HL-60 (cell line): Measurements from ENCODE around the gene MLN.

Source experiments
- DNase-seq, 2 experiments: peaks; one replicate each; pipeline ENCODE4 v3.0.0-alpha.2; 2010 to 2020; ENCODE audit warnings: low read depth in 1 of 2, low spot score in 1 of 2
- H3K27ac ChIP-seq: fragments of 250-450 bp; sonication (Bioruptor Pico); replicated peaks from 2 replicates; pipeline ENCODE4 v1.5.1; 2020; ENCODE audit warnings: mild to moderate bottlenecking, moderate library complexity
- H3K27me3 ChIP-seq: fragments of 250-450 bp; sonication (Bioruptor Pico); 2 replicates; pipeline ENCODE4 v1.5.1; 2021; ENCODE audit warnings: mild to moderate bottlenecking, moderate library complexity; ENCODE audit not compliant: insufficient read depth, poor library complexity, severe bottlenecking
- H3K4me3 ChIP-seq: replicated peaks from 2 replicates; pipeline ENCODE4 v1.5.1; 2011; ENCODE audit warnings: mild to moderate bottlenecking, control low read depth, low read length; ENCODE audit not compliant: insufficient read depth
- GABPA ChIP-seq: IDR thresholded peaks from 2 replicates; pipeline ENCODE4 v1.6.1; 2012; ENCODE audit warnings: low read depth
- POLR2AphosphoS5 ChIP-seq: IDR thresholded peaks from 2 replicates; pipeline ENCODE4 v1.6.1; 2012; ENCODE audit warnings: low read depth
- SPI1 ChIP-seq: IDR thresholded peaks from 2 replicates; pipeline ENCODE4 v1.6.1; 2012; ENCODE audit warnings: low read depth, mild to moderate bottlenecking, borderline replicate concordance
- TF ChIP-seq, protein P1 (sequence below): IDR thresholded peaks from 2 replicates; pipeline ENCODE4 v1.6.1; 2012; ENCODE audit warnings: low read depth; ENCODE audit not compliant: insufficient replicate concordance
- TF ChIP-seq, protein P2 (sequence below): IDR thresholded peaks from one replicate; pipeline ENCODE4 v1.5.1; 2011; ENCODE audit warnings: low read length, control low read depth, inconsistent platforms; ENCODE audit not compliant: insufficient read depth

The MLN gene

DNA sequence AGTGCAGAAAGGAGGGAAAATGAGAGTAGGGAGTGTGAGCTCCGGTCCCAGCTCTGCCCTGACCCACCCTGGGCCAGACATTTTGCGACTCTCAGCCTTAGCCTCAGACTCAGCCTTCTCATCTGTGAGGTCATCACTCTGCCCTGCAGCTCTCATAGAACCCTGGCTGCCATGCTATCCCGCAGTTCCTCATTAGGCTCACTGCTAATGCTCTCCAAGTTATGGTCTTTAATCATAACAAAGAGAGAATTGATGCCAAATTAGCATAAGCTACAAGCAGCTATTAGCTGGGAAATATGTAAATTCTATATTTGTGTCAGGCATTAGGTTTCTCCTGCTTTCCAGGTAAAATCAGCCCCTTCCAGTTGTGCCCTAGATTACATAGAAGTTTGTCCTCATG, 46.5 kb upstream of the MLN start:
- H3K4me3 ChIP-seq = no peak overlapping the region
- TF ChIP-seq, protein P1, sequence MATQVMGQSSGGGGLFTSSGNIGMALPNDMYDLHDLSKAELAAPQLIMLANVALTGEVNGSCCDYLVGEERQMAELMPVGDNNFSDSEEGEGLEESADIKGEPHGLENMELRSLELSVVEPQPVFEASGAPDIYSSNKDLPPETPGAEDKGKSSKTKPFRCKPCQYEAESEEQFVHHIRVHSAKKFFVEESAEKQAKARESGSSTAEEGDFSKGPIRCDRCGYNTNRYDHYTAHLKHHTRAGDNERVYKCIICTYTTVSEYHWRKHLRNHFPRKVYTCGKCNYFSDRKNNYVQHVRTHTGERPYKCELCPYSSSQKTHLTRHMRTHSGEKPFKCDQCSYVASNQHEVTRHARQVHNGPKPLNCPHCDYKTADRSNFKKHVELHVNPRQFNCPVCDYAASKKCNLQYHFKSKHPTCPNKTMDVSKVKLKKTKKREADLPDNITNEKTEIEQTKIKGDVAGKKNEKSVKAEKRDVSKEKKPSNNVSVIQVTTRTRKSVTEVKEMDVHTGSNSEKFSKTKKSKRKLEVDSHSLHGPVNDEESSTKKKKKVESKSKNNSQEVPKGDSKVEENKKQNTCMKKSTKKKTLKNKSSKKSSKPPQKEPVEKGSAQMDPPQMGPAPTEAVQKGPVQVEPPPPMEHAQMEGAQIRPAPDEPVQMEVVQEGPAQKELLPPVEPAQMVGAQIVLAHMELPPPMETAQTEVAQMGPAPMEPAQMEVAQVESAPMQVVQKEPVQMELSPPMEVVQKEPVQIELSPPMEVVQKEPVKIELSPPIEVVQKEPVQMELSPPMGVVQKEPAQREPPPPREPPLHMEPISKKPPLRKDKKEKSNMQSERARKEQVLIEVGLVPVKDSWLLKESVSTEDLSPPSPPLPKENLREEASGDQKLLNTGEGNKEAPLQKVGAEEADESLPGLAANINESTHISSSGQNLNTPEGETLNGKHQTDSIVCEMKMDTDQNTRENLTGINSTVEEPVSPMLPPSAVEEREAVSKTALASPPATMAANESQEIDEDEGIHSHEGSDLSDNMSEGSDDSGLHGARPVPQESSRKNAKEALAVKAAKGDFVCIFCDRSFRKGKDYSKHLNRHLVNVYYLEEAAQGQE = no peak
- TF ChIP-seq SPI1 = peak; percentile 52
- DNase-seq = no peak
- no peak overlapping the region for H3K27ac ChIP-seq
- peaks cover 31% of the 10 kb centered on the region for H3K27me3 ChIP-seq

DNA sequence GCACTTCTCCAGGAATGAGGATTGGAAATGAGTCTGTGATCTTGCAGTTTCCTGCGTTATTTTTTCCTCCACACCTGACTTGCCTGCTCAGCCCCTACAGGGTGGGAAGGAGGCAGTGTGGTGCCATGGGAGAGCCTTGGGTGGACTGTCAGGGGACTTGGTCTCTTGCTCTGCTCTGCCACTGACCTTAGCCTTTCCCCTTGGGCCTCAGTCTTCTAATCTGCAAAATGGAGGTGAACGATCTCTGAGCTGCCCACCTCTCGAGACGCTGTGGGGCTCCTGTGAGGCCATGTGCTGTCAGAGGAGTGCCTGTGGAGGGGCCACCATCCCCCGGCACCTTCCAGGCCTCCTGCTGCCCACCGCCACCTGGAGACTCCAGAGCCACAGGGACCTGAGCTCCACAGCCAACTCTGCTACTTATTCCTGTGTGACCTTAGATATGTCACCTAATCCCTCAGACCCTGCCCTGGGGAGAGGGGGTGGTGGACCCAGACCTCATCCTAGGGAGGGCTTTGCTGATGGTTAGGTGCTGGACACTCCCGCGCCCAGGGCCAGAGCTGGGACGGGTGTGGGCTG, 45.8 kb upstream of the MLN start:
- Histone ChIP-seq H3K4me3 (no peak overlapping the region), H3K27ac (no peak overlapping the region), H3K27me3 (peaks cover 24% of the 10 kb centered on the region)
- TF ChIP-seq, protein P1 = no peak
- TF ChIP-seq SPI1 = no peak
- TF ChIP-seq POLR2AphosphoS5 = no peak
- TF ChIP-seq GABPA = no peak
- TF ChIP-seq, protein P2, sequence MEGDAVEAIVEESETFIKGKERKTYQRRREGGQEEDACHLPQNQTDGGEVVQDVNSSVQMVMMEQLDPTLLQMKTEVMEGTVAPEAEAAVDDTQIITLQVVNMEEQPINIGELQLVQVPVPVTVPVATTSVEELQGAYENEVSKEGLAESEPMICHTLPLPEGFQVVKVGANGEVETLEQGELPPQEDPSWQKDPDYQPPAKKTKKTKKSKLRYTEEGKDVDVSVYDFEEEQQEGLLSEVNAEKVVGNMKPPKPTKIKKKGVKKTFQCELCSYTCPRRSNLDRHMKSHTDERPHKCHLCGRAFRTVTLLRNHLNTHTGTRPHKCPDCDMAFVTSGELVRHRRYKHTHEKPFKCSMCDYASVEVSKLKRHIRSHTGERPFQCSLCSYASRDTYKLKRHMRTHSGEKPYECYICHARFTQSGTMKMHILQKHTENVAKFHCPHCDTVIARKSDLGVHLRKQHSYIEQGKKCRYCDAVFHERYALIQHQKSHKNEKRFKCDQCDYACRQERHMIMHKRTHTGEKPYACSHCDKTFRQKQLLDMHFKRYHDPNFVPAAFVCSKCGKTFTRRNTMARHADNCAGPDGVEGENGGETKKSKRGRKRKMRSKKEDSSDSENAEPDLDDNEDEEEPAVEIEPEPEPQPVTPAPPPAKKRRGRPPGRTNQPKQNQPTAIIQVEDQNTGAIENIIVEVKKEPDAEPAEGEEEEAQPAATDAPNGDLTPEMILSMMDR = no peak
- DNase-seq = no peak

DNA sequence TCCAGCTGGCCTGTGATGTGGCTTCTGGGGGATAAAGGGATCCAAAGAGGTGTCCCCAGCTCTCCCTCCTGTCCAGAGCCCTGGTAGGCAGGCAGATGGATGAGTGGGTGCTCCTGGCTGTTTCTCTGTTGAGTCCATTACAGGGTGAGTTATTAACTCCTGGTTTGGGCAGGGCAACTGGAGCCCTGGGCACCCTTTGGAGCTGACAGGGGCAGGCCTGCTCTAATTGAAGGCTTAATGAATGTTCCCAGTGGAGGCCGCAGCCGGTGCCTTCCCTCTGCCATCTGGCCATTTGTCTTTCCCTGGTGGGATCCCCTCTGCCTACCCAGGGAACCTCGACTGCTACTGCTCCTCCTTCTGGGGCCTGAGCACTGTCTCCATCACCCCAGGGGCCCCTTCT, 44.7 kb upstream of the MLN start:
- Histone ChIP-seq H3K27ac (no peak overlapping the region), H3K27me3 (peaks cover 14% of the 10 kb centered on the region), H3K4me3 (no peak overlapping the region)
- no peak for DNase-seq
- TF ChIP-seq GABPA (no peak), POLR2AphosphoS5 (no peak), SPI1 (no peak)
- TF ChIP-seq, protein P1 = no peak
- TF ChIP-seq, protein P2 = no peak

DNA sequence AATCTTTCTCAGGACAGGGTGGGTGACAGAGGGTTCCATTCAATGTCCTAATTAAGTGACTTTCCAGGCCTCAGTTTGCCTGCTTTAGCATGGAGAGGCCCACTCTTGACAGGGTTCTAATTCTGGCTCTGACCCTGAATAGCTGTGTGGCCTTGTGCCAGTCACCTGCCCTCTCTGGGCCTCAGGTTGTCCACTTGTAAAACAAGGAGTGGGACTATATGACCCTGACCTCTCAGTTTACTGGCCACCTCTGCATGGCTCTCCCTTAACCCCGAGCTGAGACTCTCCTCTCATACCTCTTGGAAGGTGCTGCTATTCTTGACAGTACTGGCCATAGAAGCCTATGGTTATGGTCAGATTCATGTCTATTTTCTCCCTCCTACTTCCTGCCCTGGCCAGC, 44.1 kb upstream of the MLN start:
- H3K27ac ChIP-seq = no peak overlapping the region
- TF ChIP-seq, protein P1 = no peak
- TF ChIP-seq GABPA = no peak
- TF ChIP-seq, protein P2 = no peak
- no peak for TF ChIP-seq SPI1
- TF ChIP-seq POLR2AphosphoS5 = no peak
- H3K4me3 ChIP-seq = no peak overlapping the region
- H3K27me3 ChIP-seq = peaks cover 10% of the 10 kb centered on the region
- no peak for DNase-seq
